HCT116 (cell line): ENCODE measurements around the gene SAMD4B. TPM values are rescaled to one million over a fixed set of nuclear protein-coding genes. Genes with fewer than 3 reads are reported as not detected.

Source experiments
- ATAC-seq: fragments of 200-7000 bp; cut with Tn5 transposase; 2 replicates; pipeline ENCODE4 v1.9.1; 2020; ENCODE audit warnings: mild to moderate bottlenecking, moderate library complexity
- BruUV-seq: library from RNA; stranded (reverse); fragments of 400-500 nt; replicated peaks from 2 replicates; lab custom pipeline; 2021; lab: Mats Ljungman, UMichigan
- CTCF ChIA-PET: fragments of 300-600 bp; sonication (Branson Sonifier 250); formaldehyde crosslinking; loops from one replicate; lab custom pipeline; 2021; ENCODE audit warnings: antibody characterized with exemption; lab: Charles Lee
- POLR2A ChIA-PET: fragments of 300-600, 350-600 bp; sonication (Branson Sonifier 250); formaldehyde crosslinking; loops from one replicate; lab custom pipeline; 2021; ENCODE audit warnings: antibody characterized with exemption; lab: Charles Lee
- RAD21 ChIA-PET, 2 experiments: fragments of 300-600 bp; sonication (Branson Sonifier 250); formaldehyde crosslinking; loops; one replicate each; lab custom pipeline; 2023; ENCODE audit warnings: low total read pairs in 2 of 2; ENCODE audit not compliant: uncharacterized antibody in 2 of 2, unreplicated experiment in 2 of 2, low non-redundant PET in 1 of 2; lab: Charles Lee
- DNase-seq: peaks from one replicate; pipeline ENCODE4 v3.0.0-alpha.2; 2010; ENCODE audit warnings: low read depth, low spot score
- H2AFZ ChIP-seq: fragments of 200-600 bp; shearing (Covaris generic), sonication (generic); 2 replicates; pipeline ENCODE4 v1.6.1; 2017; ENCODE audit warnings: low read depth, mixed run types, mixed read lengths, antibody characterized with exemption, low read length; ENCODE audit not compliant: poor library complexity, severe bottlenecking
- H3K27ac ChIP-seq: 2 replicates; pipeline ENCODE4 v1.5.1; 2012; ENCODE audit warnings: low read depth, low read length
- H3K27me3 ChIP-seq: fragments of 200-600 bp; sonication (generic); 2 replicates; pipeline ENCODE4 v1.6.1; 2016; ENCODE audit warnings: mixed run types, low read length, mixed read lengths; ENCODE audit not compliant: insufficient read depth
- H3K36me3 ChIP-seq, 2 experiments: fragments of 200-500 bp in 1 of 2; fragments of 200-600 bp in 1 of 2; sonication (Bioruptor generic) in 1 of 2; sonication (generic) in 1 of 2; 2 replicates each; pipeline versions ENCODE4 v1.5.1 to v1.6.1; 2014 to 2016; ENCODE audit warnings: low read length in 2 of 2, inconsistent platforms in 1 of 2, mixed read lengths in 1 of 2, mixed run types in 1 of 2; ENCODE audit not compliant: insufficient read depth in 2 of 2, control insufficient read depth in 1 of 2
- H3K4me1 ChIP-seq, 2 experiments: fragments of 200-600 bp in 1 of 2; sonication (generic) in 1 of 2; 2 replicates each; pipeline versions ENCODE4 v1.5.1 to v1.6.1; 2012 to 2017; ENCODE audit warnings: low read length in 2 of 2, inconsistent platforms in 1 of 2, mild to moderate bottlenecking in 1 of 2, mixed read lengths in 1 of 2, mixed run types in 1 of 2, moderate library complexity in 1 of 2; ENCODE audit not compliant: insufficient read depth in 2 of 2, control insufficient read depth in 1 of 2
- H3K4me2 ChIP-seq: fragments of 200-600 bp; sonication (generic); 2 replicates; pipeline ENCODE4 v1.6.1; 2017; ENCODE audit warnings: mixed run types, low read length, mixed read lengths
- H3K4me3 ChIP-seq, 2 experiments: fragments of 200-600 bp in 1 of 2; sonication (generic) in 1 of 2; replicated peaks in 1 of 2; 2 replicates each; pipeline ENCODE4 v1.5.1; 2011 to 2016; ENCODE audit warnings: low read length in 2 of 2, control low read depth in 1 of 2, low read depth in 1 of 2, mild to moderate bottlenecking in 1 of 2, mixed read lengths in 1 of 2, mixed run types in 1 of 2
- H3K79me2 ChIP-seq: fragments of 200-600 bp; sonication (generic); 2 replicates; pipeline ENCODE4 v1.6.1; 2017; ENCODE audit warnings: mild to moderate bottlenecking, mixed run types, low read length, moderate library complexity, mixed read lengths; ENCODE audit not compliant: insufficient read depth
- H3K9ac ChIP-seq: fragments of 200-600 bp; sonication (generic); 2 replicates; pipeline ENCODE4 v1.6.1; 2016; ENCODE audit warnings: low read length, mixed read lengths
- H3K9me2 ChIP-seq: fragments of 200-600 bp; sonication (generic), shearing (Covaris generic); 2 replicates; pipeline ENCODE4 v1.6.1; 2017; ENCODE audit warnings: mixed run types, mild to moderate bottlenecking, moderate library complexity; ENCODE audit not compliant: insufficient read depth
- H3K9me3 ChIP-seq, 2 experiments: fragments of 200-500 bp in 1 of 2; fragments of 200-600 bp in 1 of 2; sonication (Bioruptor generic) in 1 of 2; sonication (generic) in 1 of 2; 2 replicates each; pipeline ENCODE4 v1.6.1; 2014 to 2017; ENCODE audit warnings: low read length in 2 of 2, mixed read lengths in 2 of 2, inconsistent platforms in 1 of 2, low read depth in 1 of 2, mild to moderate bottlenecking in 1 of 2, mixed run types in 1 of 2, moderate library complexity in 1 of 2; ENCODE audit not compliant: control insufficient read depth in 1 of 2, insufficient read depth in 1 of 2
- H4K20me1 ChIP-seq: fragments of 200-600 bp; sonication (generic), shearing (Covaris generic); 2 replicates; pipeline ENCODE4 v1.6.1; 2017; ENCODE audit warnings: mixed run types, mild to moderate bottlenecking, moderate library complexity; ENCODE audit not compliant: insufficient read depth
- ATF3 ChIP-seq: IDR thresholded peaks from 2 replicates; pipeline ENCODE4 v1.6.1; 2012
- CBX3 ChIP-seq: IDR thresholded peaks from 2 replicates; pipeline ENCODE4 v1.6.1; 2012; ENCODE audit warnings: low read depth
- CTCF ChIP-seq, 3 experiments: fragments of 200-600 bp in 1 of 3; sonication (generic) in 1 of 3; IDR thresholded peaks in 2 of 3; conservative IDR thresholded peaks in 1 of 3; 2 replicates each; pipeline ENCODE4 v1.5.1; 2012 to 2017; ENCODE audit warnings: low read depth in 2 of 3, low read length in 2 of 3, antibody characterized with exemption in 1 of 3, borderline replicate concordance in 1 of 3, control low read depth in 1 of 3, mild to moderate bottlenecking in 1 of 3, mixed read lengths in 1 of 3, mixed run types in 1 of 3, moderate library complexity in 1 of 3; ENCODE audit not compliant: insufficient read depth in 1 of 3
- EGR1 ChIP-seq: IDR thresholded peaks from 2 replicates; pipeline ENCODE4 v1.6.1; 2012; ENCODE audit warnings: low read depth
- ELF1 ChIP-seq: IDR thresholded peaks from 2 replicates; pipeline ENCODE4 v1.6.1; 2012; ENCODE audit warnings: low read depth, borderline replicate concordance
- EZH2 ChIP-seq: fragments of 200-600 bp; sonication (generic); IDR thresholded peaks from 2 replicates; pipeline ENCODE4 v1.6.1; 2017; ENCODE audit warnings: antibody characterized with exemption, mixed run types
- EZH2phosphoT487 ChIP-seq: fragments of 200-600 bp; IDR thresholded peaks from 2 replicates; pipeline ENCODE4 v1.6.1; 2018; ENCODE audit warnings: antibody characterized with exemption, borderline replicate concordance
- FOSL1 ChIP-seq: IDR thresholded peaks from 2 replicates; pipeline ENCODE4 v1.6.1; 2012; ENCODE audit warnings: low read depth
- JUND ChIP-seq: IDR thresholded peaks from 2 replicates; pipeline ENCODE4 v1.6.1; 2012
- POLR2A ChIP-seq: IDR thresholded peaks from 2 replicates; pipeline ENCODE4 v1.7.0; 2011; ENCODE audit warnings: borderline replicate concordance; ENCODE audit not compliant: insufficient read depth, insufficient read length; ENCODE audit errors: extremely low read depth
- RAD21 ChIP-seq: IDR thresholded peaks from 2 replicates; pipeline ENCODE4 v1.6.1; 2012; ENCODE audit warnings: low read depth, mild to moderate bottlenecking
- TCF7L2 ChIP-seq: IDR thresholded peaks from 2 replicates; pipeline ENCODE4 v1.7.0; 2011; ENCODE audit warnings: borderline replicate concordance, inconsistent platforms; ENCODE audit not compliant: insufficient read depth, insufficient read length; ENCODE audit errors: extremely low read depth
- YY1 ChIP-seq: IDR thresholded peaks from 2 replicates; pipeline ENCODE4 v1.6.1; 2011; ENCODE audit warnings: low read length, low read depth, moderate library complexity, mild to moderate bottlenecking; ENCODE audit not compliant: insufficient replicate concordance; ENCODE audit errors: extremely low read depth
- ZFX ChIP-seq: fragments of 450-650 bp; IDR thresholded peaks from 2 replicates; pipeline ENCODE4 v1.6.1; 2017
- ZNF274 ChIP-seq: fragments of 200-500 bp; sonication (Bioruptor generic); IDR thresholded peaks from 2 replicates; pipeline ENCODE4 v1.6.1; 2014; ENCODE audit warnings: mild to moderate bottlenecking, low read depth, low read length, inconsistent platforms
- intact Hi-C: fragments of 100-400 bp; cut with micrococcal nuclease; formaldehyde crosslinking; loops from 2 replicates; pipeline ENCODE4 v1.10.0; 2022
- total RNA-seq: library from RNA; stranded (reverse); gene quantifications from one replicate; pipeline ENCODE4 v1.2.1, GENCODE V29; 2021; ENCODE audit not compliant: unreplicated experiment
- TF ChIP-seq, protein P1 (sequence below): IDR thresholded peaks from 2 replicates; pipeline ENCODE4 v1.6.1; 2011; ENCODE audit warnings: mild to moderate bottlenecking, low read length, moderate library complexity; ENCODE audit not compliant: insufficient replicate concordance; ENCODE audit errors: extremely low read depth

The SAMD4B gene
- total RNA-seq, 1 experiment from 2014 or later, result 127 TPM

DNA sequence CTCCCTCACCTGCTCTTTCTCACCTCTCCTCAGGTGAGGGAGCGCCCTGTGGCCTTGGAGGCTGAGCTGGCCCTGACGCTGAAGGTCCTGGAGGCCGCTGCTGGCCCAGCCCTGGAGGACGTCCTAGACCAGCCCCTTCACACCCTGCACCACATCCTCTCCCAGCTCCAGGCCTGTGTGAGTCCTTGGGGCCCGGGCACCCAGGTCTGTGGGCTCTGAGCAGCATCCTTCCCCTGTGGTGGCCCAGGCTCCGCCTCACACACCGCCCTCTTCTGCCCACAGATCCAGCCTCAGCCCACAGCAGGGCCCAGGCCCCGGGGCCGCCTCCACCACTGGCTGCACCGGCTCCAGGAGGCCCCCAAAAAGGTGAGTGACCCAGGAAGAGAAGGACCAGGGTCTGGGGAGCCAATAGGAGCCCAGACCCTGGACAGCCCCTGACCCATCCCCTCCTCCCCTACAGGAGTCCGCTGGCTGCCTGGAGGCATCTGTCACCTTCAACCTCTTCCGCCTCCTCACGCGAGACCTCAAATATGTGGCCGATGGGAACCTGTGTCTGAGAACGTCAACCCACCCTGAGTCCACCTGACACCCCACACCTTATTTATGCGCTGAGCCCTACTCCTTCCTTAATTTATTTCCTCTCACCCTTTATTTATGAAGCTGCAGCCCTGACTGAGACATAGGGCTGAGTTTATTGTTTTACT is 44.1 kb upstream of the SAMD4B start:
- Histone ChIP-seq H3K4me1 (peaks cover 3 to 5% of the 10 kb centered on the region in 2 experiments), H3K4me2 (no peak overlapping the region), H3K79me2 (no peaks in the 10 kb centered on the region), H3K4me3 (no peak overlapping the region), H2AFZ (no peak overlapping the region), H3K9ac (no peak overlapping the region), H3K36me3 (no peaks in the 10 kb centered on the region), H3K27ac (no peak overlapping the region), H3K9me2 (no peaks in the 10 kb centered on the region), H3K9me3 (no peaks in the 10 kb centered on the region), H4K20me1 (no peaks in the 10 kb centered on the region), H3K27me3 (no peaks in the 10 kb centered on the region)
- DNase-seq, result no peak
- ChIA-PET POLR2A (no interaction called here), RAD21 (no interaction called here), CTCF (no interaction called here)
- no TSS peak for BruUV-seq
- no peak for TF ChIP-seq FOSL1
- TF ChIP-seq ATF3, result no peak
- TF ChIP-seq ZFX, result no peak
- TF ChIP-seq RAD21, result no peak
- no peak for TF ChIP-seq YY1
- TF ChIP-seq ELF1, result no peak
- TF ChIP-seq CBX3, result no peak
- TF ChIP-seq POLR2A, result no peak
- no peak for TF ChIP-seq EGR1
- intact Hi-C loops, result no loop called here
- ATAC-seq, result no peak; the same call in 1 of the 2 replicates

- Histone ChIP-seq H3K9me3 (no peaks in the 10 kb centered on the region), H3K36me3 (no peaks in the 10 kb centered on the region), H3K4me3 (no peak overlapping the region), H3K9ac (no peak overlapping the region), H3K9me2 (no peaks in the 10 kb centered on the region), H4K20me1 (no peaks in the 10 kb centered on the region), H3K4me1 (peaks cover 9 to 10% of the 10 kb centered on the region in 2 experiments), H3K79me2 (no peaks in the 10 kb centered on the region), H3K27ac (no peak overlapping the region), H2AFZ (no peak overlapping the region), H3K4me2 (no peak overlapping the region), H3K27me3 (no peaks in the 10 kb centered on the region)
- BruUV-seq, result no TSS peak
- ATAC-seq (no peak), DNase-seq (no peak)
- RAD21 ChIA-PET, result no interaction called here
- POLR2A ChIA-PET, result no interaction called here
- CTCF ChIA-PET, result no interaction called here
- intact Hi-C loops, result no loop called here
- TF ChIP-seq EZH2phosphoT487, result no peak
- TF ChIP-seq ZNF274, result no peak
- TF ChIP-seq, protein P1, sequence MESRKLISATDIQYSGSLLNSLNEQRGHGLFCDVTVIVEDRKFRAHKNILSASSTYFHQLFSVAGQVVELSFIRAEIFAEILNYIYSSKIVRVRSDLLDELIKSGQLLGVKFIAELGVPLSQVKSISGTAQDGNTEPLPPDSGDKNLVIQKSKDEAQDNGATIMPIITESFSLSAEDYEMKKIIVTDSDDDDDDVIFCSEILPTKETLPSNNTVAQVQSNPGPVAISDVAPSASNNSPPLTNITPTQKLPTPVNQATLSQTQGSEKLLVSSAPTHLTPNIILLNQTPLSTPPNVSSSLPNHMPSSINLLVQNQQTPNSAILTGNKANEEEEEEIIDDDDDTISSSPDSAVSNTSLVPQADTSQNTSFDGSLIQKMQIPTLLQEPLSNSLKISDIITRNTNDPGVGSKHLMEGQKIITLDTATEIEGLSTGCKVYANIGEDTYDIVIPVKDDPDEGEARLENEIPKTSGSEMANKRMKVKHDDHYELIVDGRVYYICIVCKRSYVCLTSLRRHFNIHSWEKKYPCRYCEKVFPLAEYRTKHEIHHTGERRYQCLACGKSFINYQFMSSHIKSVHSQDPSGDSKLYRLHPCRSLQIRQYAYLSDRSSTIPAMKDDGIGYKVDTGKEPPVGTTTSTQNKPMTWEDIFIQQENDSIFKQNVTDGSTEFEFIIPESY, result no peak
- no peak for TF ChIP-seq CTCF (IDR thresholded peaks at IDR 0.05 in 2 of 3, conservative IDR thresholded peaks at IDR 0.05 in 1 of 3; ENCODE audit: borderline replicate concordance in 1 of 3, insufficient read depth in 1 of 3, low read depth in 2 of 3, low read length in 2 of 3)
- TF ChIP-seq TCF7L2, result no peak
- no peak for TF ChIP-seq ZFX
- no peak for TF ChIP-seq YY1
- TF ChIP-seq JUND, result no peak
- TF ChIP-seq EZH2, result no peak
- TF ChIP-seq FOSL1, result no peak
- no peak for TF ChIP-seq EGR1
- no peak for TF ChIP-seq POLR2A
These were observed 42.8 kb upstream of the SAMD4B start for GRCh38 chr19:39299404-39299803.
